ENCODE data around the gene OXSM.

Gene OXSM

DNA sequence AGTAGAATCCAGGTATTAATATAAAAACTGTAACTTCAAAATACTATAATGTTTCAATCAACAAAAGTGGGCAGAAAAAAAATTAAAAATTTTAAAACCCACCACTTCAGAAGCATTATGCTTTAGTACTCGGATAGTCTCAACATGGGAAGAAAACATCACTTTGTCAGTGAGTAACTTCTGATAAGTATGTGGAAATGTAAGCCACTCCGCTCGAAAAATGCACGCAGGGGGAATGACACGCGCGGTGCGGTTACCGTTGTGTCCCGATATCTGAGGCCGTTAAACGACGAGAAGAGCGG is 7.3 kb upstream of the OXSM start:
- no peak for TF ChIP-seq EZH2phosphoT487 (conservative IDR thresholded peaks at IDR 0.05; ENCODE audit: low read length)
- TF ChIP-seq, protein P1, sequence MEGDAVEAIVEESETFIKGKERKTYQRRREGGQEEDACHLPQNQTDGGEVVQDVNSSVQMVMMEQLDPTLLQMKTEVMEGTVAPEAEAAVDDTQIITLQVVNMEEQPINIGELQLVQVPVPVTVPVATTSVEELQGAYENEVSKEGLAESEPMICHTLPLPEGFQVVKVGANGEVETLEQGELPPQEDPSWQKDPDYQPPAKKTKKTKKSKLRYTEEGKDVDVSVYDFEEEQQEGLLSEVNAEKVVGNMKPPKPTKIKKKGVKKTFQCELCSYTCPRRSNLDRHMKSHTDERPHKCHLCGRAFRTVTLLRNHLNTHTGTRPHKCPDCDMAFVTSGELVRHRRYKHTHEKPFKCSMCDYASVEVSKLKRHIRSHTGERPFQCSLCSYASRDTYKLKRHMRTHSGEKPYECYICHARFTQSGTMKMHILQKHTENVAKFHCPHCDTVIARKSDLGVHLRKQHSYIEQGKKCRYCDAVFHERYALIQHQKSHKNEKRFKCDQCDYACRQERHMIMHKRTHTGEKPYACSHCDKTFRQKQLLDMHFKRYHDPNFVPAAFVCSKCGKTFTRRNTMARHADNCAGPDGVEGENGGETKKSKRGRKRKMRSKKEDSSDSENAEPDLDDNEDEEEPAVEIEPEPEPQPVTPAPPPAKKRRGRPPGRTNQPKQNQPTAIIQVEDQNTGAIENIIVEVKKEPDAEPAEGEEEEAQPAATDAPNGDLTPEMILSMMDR (IDR thresholded peaks at IDR 0.05; ENCODE audit: insufficient read depth, low read length, poor library complexity, severe bottlenecking), result no peak
- H3K79me2 ChIP-seq (ENCODE audit: insufficient read depth, low read length), result peaks cover 51% of the 10 kb centered on the region
- H3K27ac ChIP-seq (ENCODE audit: low read depth, low read length), result peak overlapping the region; percentile 91
- no peaks in the 10 kb centered on the region for H3K9me3 ChIP-seq (ENCODE audit: insufficient read depth, low read length)
- H3K9ac ChIP-seq (ENCODE audit: low read length), result peak overlapping the region; percentile 87
- peak overlapping the region; percentile 69 for H2AFZ ChIP-seq (ENCODE audit: low read depth, low read length, severe bottlenecking)
- peaks cover 13% of the 10 kb centered on the region for H3K36me3 ChIP-seq (ENCODE audit: low read length)
- H3K4me2 ChIP-seq (ENCODE audit: low read depth, low read length, poor library complexity, severe bottlenecking), result peak overlapping the region; percentile 96
- peaks cover 10% of the 10 kb centered on the region; the same call in 1 of the 2 replicates for H4K20me1 ChIP-seq (ENCODE audit: low read depth, low read length)
- no peaks in the 10 kb centered on the region for H3K27me3 ChIP-seq (ENCODE audit: low read length)
- peak overlapping the region; percentile 85 for H3K4me3 ChIP-seq (ENCODE audit: insufficient read depth, low read length, poor library complexity, severe bottlenecking)
- peaks cover 38% of the 10 kb centered on the region for H3F3A ChIP-seq (ENCODE audit: insufficient read depth)
- no peaks in the 10 kb centered on the region for H3K9me2 ChIP-seq (replicated peaks; ENCODE audit: insufficient read depth, low read length)

DNA sequence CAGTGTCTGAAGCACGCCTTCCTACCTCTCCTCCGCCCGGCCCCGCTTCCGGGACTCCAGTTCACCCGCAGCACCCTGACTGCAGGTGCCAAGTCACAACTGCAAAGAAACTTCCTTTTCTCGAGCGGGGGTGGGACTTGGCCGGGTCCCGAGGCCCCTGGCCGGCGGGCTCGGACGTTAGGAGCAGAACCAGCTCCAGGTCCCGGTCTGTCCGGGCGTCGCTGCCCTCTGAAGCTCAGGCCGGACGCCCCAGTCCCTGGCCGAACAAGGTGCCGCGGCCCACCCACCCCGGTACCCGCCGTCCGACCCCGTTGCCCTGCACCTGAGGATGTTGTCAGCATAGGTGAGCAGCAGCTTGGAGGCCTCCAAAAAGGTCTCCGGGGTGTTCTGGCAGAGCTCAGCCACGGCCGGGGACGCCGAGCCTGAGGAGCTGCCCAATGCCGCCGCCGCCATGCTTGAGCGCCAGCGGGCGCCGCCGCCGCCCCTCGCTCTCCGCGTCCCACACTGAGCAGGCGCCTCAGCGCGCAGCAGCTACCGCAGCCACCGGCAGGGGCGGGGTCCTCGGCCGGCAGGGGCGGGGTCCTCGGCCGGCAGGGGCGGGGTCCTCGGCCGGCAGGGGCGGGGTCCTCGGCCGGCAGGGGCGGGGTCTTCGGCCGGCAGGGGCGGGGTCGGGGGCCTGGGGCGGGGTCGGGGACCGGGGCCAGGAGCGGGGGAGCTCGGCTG is 6.8 kb upstream of the OXSM start, which contains the start of gene NGLY1:
Gene NGLY1 (minus strand): TSS at position 506 of the 723 bp plus-strand sequence. CDS start 53 bp downstream, at position 453.
- TF ChIP-seq EZH2phosphoT487 (conservative IDR thresholded peaks at IDR 0.05; ENCODE audit: low read length), result no peak
- TF ChIP-seq, protein P1 (IDR thresholded peaks at IDR 0.05; ENCODE audit: insufficient read depth, low read length, poor library complexity, severe bottlenecking), result no peak
- peak within 1 kb of the TSS; percentile 87 for H3K9ac ChIP-seq (ENCODE audit: low read length)
- peak within 1 kb of the TSS; percentile 91 for H3K27ac ChIP-seq (ENCODE audit: low read depth, low read length)
- H3K79me2 ChIP-seq (ENCODE audit: insufficient read depth, low read length), result peaks cover 46% of the 10 kb centered on the region
- H3K4me2 ChIP-seq (ENCODE audit: low read depth, low read length, poor library complexity, severe bottlenecking), result peak within 1 kb of the TSS; percentile 96
- H3F3A ChIP-seq (ENCODE audit: insufficient read depth), result peaks cover 38% of the 10 kb centered on the region
- peaks cover 8% of the 10 kb centered on the region for H3K36me3 ChIP-seq (ENCODE audit: low read length)
- peaks cover 10% of the 10 kb centered on the region; the same call in 1 of the 2 replicates for H4K20me1 ChIP-seq (ENCODE audit: low read depth, low read length)
- H3K4me3 ChIP-seq (ENCODE audit: insufficient read depth, low read length, poor library complexity, severe bottlenecking), result peak within 1 kb of the TSS; percentile 85
- no peaks in the 10 kb centered on the region for H3K27me3 ChIP-seq (ENCODE audit: low read length)
- H3K9me2 ChIP-seq (replicated peaks; ENCODE audit: insufficient read depth, low read length), result no peaks in the 10 kb centered on the region
- no peaks in the 10 kb centered on the region for H3K9me3 ChIP-seq (ENCODE audit: insufficient read depth, low read length)
- H2AFZ ChIP-seq (ENCODE audit: low read depth, low read length, severe bottlenecking), result peak within 1 kb of the TSS; percentile 82

DNA sequence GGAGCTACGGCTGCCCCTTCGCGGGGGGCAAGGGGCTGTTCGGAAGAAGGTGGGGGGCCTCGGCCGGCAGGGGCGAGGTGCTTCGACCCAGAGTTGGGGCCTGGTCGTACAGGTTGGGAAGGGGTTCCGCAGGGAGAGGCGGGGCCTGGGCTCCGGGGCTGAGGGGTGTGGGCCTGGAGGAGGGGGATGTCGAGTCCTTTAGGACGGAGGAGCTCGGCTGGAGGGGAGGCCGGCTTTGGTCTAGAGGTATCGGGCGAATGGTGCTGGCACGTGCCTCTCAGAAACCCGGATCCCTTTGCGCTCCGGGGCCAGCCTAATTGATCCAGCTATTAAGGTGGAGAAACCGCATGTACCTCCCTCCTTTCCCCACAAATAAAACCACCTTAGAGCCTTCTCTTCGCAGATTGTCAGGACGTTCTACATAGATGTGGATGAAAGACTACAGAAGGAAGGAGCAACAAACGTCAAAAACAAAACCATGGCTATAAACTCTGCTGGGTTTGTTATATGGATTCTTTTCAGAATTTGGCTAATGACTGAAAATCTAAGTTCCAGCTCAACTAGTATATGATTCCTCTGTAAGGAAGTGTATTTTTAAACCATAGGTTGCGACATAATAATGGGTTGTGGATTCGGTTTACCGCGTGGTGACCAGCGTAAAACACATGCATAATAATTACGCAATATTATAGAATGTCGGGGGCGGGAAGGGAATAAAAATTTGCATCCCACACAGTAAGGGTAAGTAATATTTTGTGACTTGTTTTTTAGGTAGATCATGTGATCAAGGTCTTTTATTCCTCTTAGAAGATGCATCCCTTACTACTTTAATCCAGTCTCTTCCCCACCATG is 6.0 kb upstream of the OXSM start:
- peaks cover 38% of the 10 kb centered on the region for H3F3A ChIP-seq (ENCODE audit: insufficient read depth)
- TF ChIP-seq, protein P1 (IDR thresholded peaks at IDR 0.05; ENCODE audit: insufficient read depth, low read length, poor library complexity, severe bottlenecking), result no peak
- TF ChIP-seq EZH2phosphoT487 (conservative IDR thresholded peaks at IDR 0.05; ENCODE audit: low read length), result no peak
- H2AFZ ChIP-seq (ENCODE audit: low read depth, low read length, severe bottlenecking), result peak overlapping the region; percentile 77
- peak overlapping the region; percentile 78 for H3K4me2 ChIP-seq (ENCODE audit: low read depth, low read length, poor library complexity, severe bottlenecking)
- no peaks in the 10 kb centered on the region for H3K9me2 ChIP-seq (replicated peaks; ENCODE audit: insufficient read depth, low read length)
- no peaks in the 10 kb centered on the region for H3K9me3 ChIP-seq (ENCODE audit: insufficient read depth, low read length)
- H4K20me1 ChIP-seq (ENCODE audit: low read depth, low read length), result peaks cover 10% of the 10 kb centered on the region; the same call in 1 of the 2 replicates
- no peaks in the 10 kb centered on the region for H3K27me3 ChIP-seq (ENCODE audit: low read length)
- peaks cover 3% of the 10 kb centered on the region; the same call in 1 of the 2 replicates for H3K36me3 ChIP-seq (ENCODE audit: low read length)
- H3K79me2 ChIP-seq (ENCODE audit: insufficient read depth, low read length), result peaks cover 39% of the 10 kb centered on the region
- H3K27ac ChIP-seq (ENCODE audit: low read depth, low read length), result peak overlapping the region; percentile 49
- H3K9ac ChIP-seq (ENCODE audit: low read length), result peak overlapping the region; percentile 87
- peak overlapping the region; percentile 68 for H3K4me3 ChIP-seq (ENCODE audit: insufficient read depth, low read length, poor library complexity, severe bottlenecking)
